Uterus (tissue), 4 donors: Measurements from ENCODE around the gene TERT. TPM values are rescaled to one million over a fixed set of nuclear protein-coding genes. Genes with fewer than 3 reads are reported as not detected.
"Not testable (repeated sequence)": the region's sequence is repeated elsewhere in the genome, so short reads cannot be mapped to it uniquely, and the experiment has no call there.

Source experiments
- DNase-seq, 2 donors: peaks; one replicate each; pipeline ENCODE4 v3.0.0-alpha.2; 2019 to 2020
- H3K27ac ChIP-seq, 2 donors: fragments of 200-600 bp; sonication (generic); 1 replicate in 1 of 2; 2 replicates in 1 of 2; pipeline ENCODE4 v1.5.1; 2016 to 2018
- H3K27me3 ChIP-seq, 2 donors: fragments of 200-600 bp; sonication (generic); one replicate each; pipeline ENCODE4 v1.5.1; 2018 to 2019; ENCODE audit warnings: control low read depth in 1 of 2
- H3K36me3 ChIP-seq, 2 donors: fragments of 200-600 bp; sonication (generic); one replicate each; pipeline ENCODE4 v1.5.1; 2019; ENCODE audit warnings: control low read depth in 1 of 2
- H3K4me1 ChIP-seq, 2 donors: fragments of 200-600 bp; sonication (generic); one replicate each; pipeline ENCODE4 v1.5.1; 2018 to 2019; ENCODE audit warnings: control low read depth in 1 of 2
- H3K4me3 ChIP-seq, 2 donors: fragments of 200-600 bp; sonication (generic); 1 replicate in 1 of 2; 2 replicates in 1 of 2; pipeline ENCODE4 v1.5.1; 2018 to 2019; ENCODE audit warnings: mild to moderate bottlenecking in 1 of 2
- H3K9me3 ChIP-seq, 2 donors: fragments of 200-600 bp; sonication (generic); one replicate each; pipeline ENCODE4 v1.5.1; 2019; ENCODE audit warnings: control low read depth in 1 of 2
- POLR2A ChIP-seq, 2 donors: fragments of 450-650 bp; IDR thresholded peaks; one replicate each; pipeline ENCODE4 v1.6.1; 2016; ENCODE audit warnings: antibody characterized with exemption in 2 of 2, mild to moderate bottlenecking in 1 of 2, moderate library complexity in 1 of 2
- intact Hi-C: fragments of 100-400 bp; cut with DNase I; formaldehyde crosslinking; loops from one replicate; pipeline ENCODE4 v1.15.1; 2023; ENCODE audit warnings: low total_unique reads
- total RNA-seq, 4 donors: library from RNA; depleted of rRNA in 3 of 4; stranded (reverse); fragments of >200 nt in 3 of 4; gene quantifications; one replicate each; pipeline versions ENCODE4 v1.1.0 to v1.2.4, GENCODE V29; 2014 to 2023
- TF ChIP-seq, protein P1 (sequence below), 4 experiments: fragments of 200-600 bp in 2 of 4; fragments of 450-650 bp in 2 of 4; sonication (generic) in 2 of 4; IDR thresholded peaks; one replicate each; pipeline ENCODE4 v1.5.1; 2016 to 2019; ENCODE audit warnings: antibody characterized with exemption in 4 of 4, mild to moderate bottlenecking in 2 of 4, moderate library complexity in 1 of 4
- donor health status: DM: yes; HTN: yes; CAD: no.

Gene TERT
- total RNA-seq, 4 donors from 2014 or later: 0.26 TPM; not detected in 3

DNA sequence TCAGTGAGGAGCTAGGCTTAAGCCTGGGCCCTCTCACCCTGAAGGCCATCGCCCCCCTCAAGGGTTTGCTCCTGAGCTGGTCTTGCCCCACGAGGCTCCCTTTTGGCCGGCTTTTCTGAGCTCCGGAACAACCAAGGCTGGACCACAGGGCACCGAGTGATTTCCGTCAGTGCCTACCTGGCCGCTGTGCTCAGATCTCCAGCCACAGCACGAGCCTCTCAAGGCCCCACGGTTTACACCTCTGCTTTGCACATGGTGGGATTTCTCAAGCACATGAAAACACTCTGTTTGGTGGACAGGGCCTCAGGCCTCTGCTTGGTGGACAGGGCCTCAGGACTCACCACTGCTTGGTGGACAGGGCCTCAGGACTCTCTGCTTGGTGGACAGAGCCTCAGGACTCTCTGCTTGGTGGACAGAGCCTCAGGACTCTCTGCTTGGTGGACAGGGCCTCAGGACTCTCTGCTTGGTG is 34.3 kb upstream of the TERT start:
- no peak for TF ChIP-seq POLR2A (IDR thresholded peaks at IDR 0.05)
- TF ChIP-seq, protein P1, sequence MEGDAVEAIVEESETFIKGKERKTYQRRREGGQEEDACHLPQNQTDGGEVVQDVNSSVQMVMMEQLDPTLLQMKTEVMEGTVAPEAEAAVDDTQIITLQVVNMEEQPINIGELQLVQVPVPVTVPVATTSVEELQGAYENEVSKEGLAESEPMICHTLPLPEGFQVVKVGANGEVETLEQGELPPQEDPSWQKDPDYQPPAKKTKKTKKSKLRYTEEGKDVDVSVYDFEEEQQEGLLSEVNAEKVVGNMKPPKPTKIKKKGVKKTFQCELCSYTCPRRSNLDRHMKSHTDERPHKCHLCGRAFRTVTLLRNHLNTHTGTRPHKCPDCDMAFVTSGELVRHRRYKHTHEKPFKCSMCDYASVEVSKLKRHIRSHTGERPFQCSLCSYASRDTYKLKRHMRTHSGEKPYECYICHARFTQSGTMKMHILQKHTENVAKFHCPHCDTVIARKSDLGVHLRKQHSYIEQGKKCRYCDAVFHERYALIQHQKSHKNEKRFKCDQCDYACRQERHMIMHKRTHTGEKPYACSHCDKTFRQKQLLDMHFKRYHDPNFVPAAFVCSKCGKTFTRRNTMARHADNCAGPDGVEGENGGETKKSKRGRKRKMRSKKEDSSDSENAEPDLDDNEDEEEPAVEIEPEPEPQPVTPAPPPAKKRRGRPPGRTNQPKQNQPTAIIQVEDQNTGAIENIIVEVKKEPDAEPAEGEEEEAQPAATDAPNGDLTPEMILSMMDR (IDR thresholded peaks at IDR 0.05): no peak
- no peak for DNase-seq
- Histone ChIP-seq H3K27ac (no peak overlapping the region), H3K9me3 (no peaks in the 10 kb centered on the region), H3K4me3 (no peak overlapping the region), H3K4me1 (no peaks in the 10 kb centered on the region), H3K27me3 (no peaks in the 10 kb centered on the region), H3K36me3 (no peaks in the 10 kb centered on the region)
- intact Hi-C loops: no loop called here

GRCh38 chr5:1328237-1329110 is 33.6 kb upstream of the TERT start:
- intact Hi-C loops, H3K36me3 ChIP-seq: not testable (repeated sequence)

DNA sequence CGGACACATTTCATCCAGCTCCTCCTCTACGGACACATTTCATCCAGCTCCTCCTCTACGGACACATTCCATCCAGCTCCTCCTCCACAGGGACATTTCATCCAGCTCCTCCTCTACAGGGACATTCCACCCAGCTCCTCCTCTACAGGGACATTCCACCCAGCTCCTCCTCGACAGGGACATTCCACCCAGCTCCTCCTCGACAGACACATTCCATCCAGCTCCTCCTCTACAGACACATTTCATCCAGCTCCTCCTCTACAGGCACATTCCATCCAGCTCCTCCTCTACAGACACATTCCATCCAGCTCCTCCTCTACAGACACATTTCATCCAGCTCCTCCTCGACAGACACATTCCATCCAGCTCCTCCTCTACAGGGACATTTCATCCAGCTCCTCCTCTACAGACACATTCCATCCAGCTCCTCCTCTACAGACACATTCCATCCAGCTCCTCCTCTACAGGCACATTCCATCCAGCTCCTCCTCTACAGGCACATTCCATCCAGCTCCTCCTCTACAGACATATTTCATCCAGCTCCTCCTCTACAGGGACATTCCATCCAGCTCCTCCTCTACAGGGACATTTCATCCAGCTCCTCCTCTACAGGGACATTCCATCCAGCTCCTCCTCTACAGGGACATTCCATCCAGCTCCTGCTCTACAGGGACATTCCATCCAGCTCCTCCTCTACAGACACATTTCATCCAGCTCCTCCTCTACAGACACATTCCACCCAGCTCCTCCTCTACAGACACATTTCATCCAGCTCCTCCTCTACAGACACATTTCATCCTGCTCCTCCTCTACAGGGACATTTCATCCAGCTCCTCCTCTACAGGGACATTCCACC is 32.3 kb upstream of the TERT start:
- H3K27ac ChIP-seq: peak overlapping the region in 1 of 2 donors; percentile 27
- peak in 1 of 2 donors; percentile 1 for DNase-seq
- not testable (repeated sequence) for H3K36me3 ChIP-seq

More at GRCh38 chr5:1328237-1329110, 33.6 kb upstream of the TERT start:
- not testable (repeated sequence) for H3K9me3 ChIP-seq, DNase-seq, H3K27ac ChIP-seq, H3K27me3 ChIP-seq, H3K4me3 ChIP-seq, H3K4me1 ChIP-seq

GRCh38 chr5:1326532-1326875 is 31.6 kb upstream of the TERT start:
- H3K36me3 ChIP-seq, DNase-seq, H3K27me3 ChIP-seq, H3K9me3 ChIP-seq, H3K4me1 ChIP-seq, intact Hi-C loops, H3K4me3 ChIP-seq: not testable (repeated sequence)
- peak overlapping the region in 1 of 2 donors; percentile 27 for H3K27ac ChIP-seq

More for the DNA sequence above, 32.3 kb upstream of the TERT start:
- H3K4me3 ChIP-seq, H3K4me1 ChIP-seq, intact Hi-C loops, H3K9me3 ChIP-seq, H3K27me3 ChIP-seq: not testable (repeated sequence)

DNA sequence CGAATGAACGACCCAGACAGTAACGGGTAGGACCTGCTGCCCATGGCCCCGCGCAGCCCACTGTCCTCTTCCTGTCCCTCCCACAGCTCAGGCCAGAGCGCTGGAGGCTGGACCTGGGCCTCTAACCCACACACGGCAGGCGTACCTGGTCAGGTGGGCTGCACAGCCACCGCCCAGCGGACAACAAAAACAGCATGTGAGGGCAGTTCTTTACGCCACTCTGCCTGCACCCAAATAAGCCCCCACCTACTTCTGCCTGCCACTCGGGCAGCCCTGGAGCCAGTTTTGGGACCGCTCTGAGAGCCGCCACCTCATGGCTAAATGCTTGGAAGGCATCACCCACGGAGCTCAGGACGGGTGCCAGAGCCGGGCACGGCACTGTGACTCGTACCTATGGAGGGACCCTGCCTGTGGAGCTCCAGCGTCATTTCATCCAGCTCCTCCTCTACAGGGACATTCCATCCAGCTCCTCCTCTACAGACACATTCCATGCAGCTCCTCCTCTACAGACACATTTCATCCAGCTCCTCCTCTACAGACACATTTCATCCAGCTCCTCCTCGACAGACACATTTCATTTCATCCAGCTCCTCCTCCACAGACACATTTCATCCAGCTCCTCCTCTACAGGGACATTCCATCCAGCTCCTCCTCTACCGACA is 31.1 kb upstream of the TERT start:
- Histone ChIP-seq H3K27me3 (no peaks in the 10 kb centered on the region), H3K36me3 (no peaks in the 10 kb centered on the region), H3K4me1 (no peaks in the 10 kb centered on the region), H3K4me3 (no peak overlapping the region), H3K27ac (no peak overlapping the region), H3K9me3 (no peaks in the 10 kb centered on the region)
- no peak for TF ChIP-seq POLR2A (IDR thresholded peaks at IDR 0.05)
- TF ChIP-seq, protein P1 (IDR thresholded peaks at IDR 0.05): no peak
- peak in 1 of 2 donors; percentile 6 for DNase-seq
- intact Hi-C loops: no loop called here

- no peak for TF ChIP-seq POLR2A (IDR thresholded peaks at IDR 0.05)
- TF ChIP-seq, protein P1 (IDR thresholded peaks at IDR 0.05): no peak
- no peak overlapping the region for H3K4me3 ChIP-seq
- H3K36me3 ChIP-seq: no peaks in the 10 kb centered on the region
- intact Hi-C loops: no loop called here
- no peaks in the 10 kb centered on the region for H3K27me3 ChIP-seq
- no peaks in the 10 kb centered on the region for H3K4me1 ChIP-seq
- no peaks in the 10 kb centered on the region for H3K9me3 ChIP-seq
- H3K27ac ChIP-seq: no peak overlapping the region
- peak in 1 of 2 donors; percentile 8 for DNase-seq
These were observed 30.4 kb upstream of the TERT start for GRCh38 chr5:1325191-1325741.
